ENCODE data around the gene TAS2R8.

TAS2R8 gene

GRCh38 chr12:10810068-10810467 is 3.0 kb upstream of the TAS2R8 start, which contains the start of gene TAS2R9:
TSS of gene TAS2R9 (minus strand) at chr12:10810168. CDS start at chr12:10810075, 93 bp downstream.
- H3K9ac ChIP-seq (ENCODE audit: low read depth, low read length, poor library complexity) = no peak within 1 kb of the TSS
- no peak within 1 kb of the TSS for H4K91ac ChIP-seq (ENCODE audit: low read depth, low read length, poor library complexity)
- no peaks in the 10 kb centered on the region for H3K27me3 ChIP-seq (ENCODE audit: control insufficient read depth in 3 of 3, insufficient read depth in 3 of 3, low read depth in 1 of 3, low read length in 3 of 3)
- no peak within 1 kb of the TSS for H2BK5ac ChIP-seq (ENCODE audit: low read length)
- no peak within 1 kb of the TSS for H2AFZ ChIP-seq (ENCODE audit: low read length)
- H3K4ac ChIP-seq (ENCODE audit: low read length) = no peak within 1 kb of the TSS
- H2BK12ac ChIP-seq (ENCODE audit: low read length) = no peak within 1 kb of the TSS
- no peak within 1 kb of the TSS for H2BK120ac ChIP-seq (ENCODE audit: low read depth, low read length)
- H2AK5ac ChIP-seq (ENCODE audit: low read depth, low read length) = no peak within 1 kb of the TSS
- H2BK15ac ChIP-seq (ENCODE audit: low read length) = no peak within 1 kb of the TSS
- H3K14ac ChIP-seq (ENCODE audit: low read length) = no peak within 1 kb of the TSS
- DNase-seq (ENCODE audit: low spot score) = no peak
- no peak within 1 kb of the TSS for H3K4me3 ChIP-seq (ENCODE audit: low read length in 2 of 2)
- H4K8ac ChIP-seq (ENCODE audit: low read depth, low read length) = no peak within 1 kb of the TSS
- no peak within 1 kb of the TSS for H3K27ac ChIP-seq (replicated peaks; ENCODE audit: low read length)
- no peaks in the 10 kb centered on the region for H3K79me1 ChIP-seq (ENCODE audit: low read depth, low read length)
- no peak within 1 kb of the TSS for H3K23ac ChIP-seq (ENCODE audit: low read depth, low read length, poor library complexity)
- H3K36me3 ChIP-seq (replicated peaks in 1 of 2; ENCODE audit: control insufficient read depth in 2 of 2, insufficient read depth in 2 of 2, low read length in 2 of 2) = no peaks in the 10 kb centered on the region
- no peaks in the 10 kb centered on the region for H3K9me3 ChIP-seq (replicated peaks in 1 of 2; ENCODE audit: control insufficient read depth in 2 of 2, insufficient read depth in 1 of 2, low read depth in 1 of 2, low read length in 2 of 2)
- peaks cover 1 to 4% of the 10 kb centered on the region in 2 donors for H3K4me1 ChIP-seq (ENCODE audit: control insufficient read depth in 2 of 2, insufficient read depth in 1 of 2, low read depth in 1 of 2, low read length in 2 of 2)
- no peak within 1 kb of the TSS for H3K4me2 ChIP-seq (ENCODE audit: insufficient read depth, low read length, poor library complexity, severe bottlenecking)
- H3K18ac ChIP-seq (ENCODE audit: low read length) = no peak within 1 kb of the TSS

DNA sequence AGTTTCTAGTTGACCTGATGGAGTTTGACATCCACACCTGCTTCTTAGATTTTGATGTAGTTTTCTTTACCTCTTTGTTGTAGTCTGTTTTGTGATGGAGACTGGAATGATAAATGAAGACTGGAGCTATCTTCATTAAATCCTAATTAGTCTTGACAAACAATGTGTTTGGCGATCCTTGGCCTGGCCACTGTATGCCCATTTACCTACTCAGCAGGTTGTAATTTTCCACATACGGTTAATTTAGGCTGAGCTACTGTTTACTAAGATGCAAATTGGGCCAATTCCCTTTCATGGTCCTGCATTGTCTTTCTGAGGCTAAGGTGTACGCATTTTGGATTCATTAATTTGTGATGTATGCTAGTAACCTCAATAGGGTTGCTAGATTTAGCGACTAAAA is 4.5 kb downstream of the TAS2R8 start, which contains the start of gene TAS2R7:
Gene TAS2R7, minus strand, starts transcription at position 41 of the 400 bp plus-strand sequence. CDS start 57 bp downstream, outside the sequence.
- Histone ChIP-seq H3K9ac (ENCODE audit: low read depth, low read length, poor library complexity) (no peak within 1 kb of the TSS), H2BK120ac (ENCODE audit: low read depth, low read length) (no peak within 1 kb of the TSS), H3K18ac (ENCODE audit: low read length) (no peak within 1 kb of the TSS), H2BK5ac (ENCODE audit: low read length) (no peak within 1 kb of the TSS), H4K8ac (ENCODE audit: low read depth, low read length) (no peak within 1 kb of the TSS), H3K23ac (ENCODE audit: low read depth, low read length, poor library complexity) (no peak within 1 kb of the TSS), H3K14ac (ENCODE audit: low read length) (no peak within 1 kb of the TSS), H3K9me3 (replicated peaks in 1 of 2; ENCODE audit: control insufficient read depth in 2 of 2, insufficient read depth in 1 of 2, low read depth in 1 of 2, low read length in 2 of 2) (no peaks in the 10 kb centered on the region), H2BK15ac (ENCODE audit: low read length) (no peak within 1 kb of the TSS), H2BK12ac (ENCODE audit: low read length) (no peak within 1 kb of the TSS), H3K4me3 (ENCODE audit: low read length in 2 of 2) (no peak within 1 kb of the TSS), H2AFZ (ENCODE audit: low read length) (no peak within 1 kb of the TSS), H3K4ac (ENCODE audit: low read length) (no peak within 1 kb of the TSS), H3K79me1 (ENCODE audit: low read depth, low read length) (no peaks in the 10 kb centered on the region), H3K4me2 (ENCODE audit: insufficient read depth, low read length, poor library complexity, severe bottlenecking) (no peak within 1 kb of the TSS), H2AK5ac (ENCODE audit: low read depth, low read length) (no peak within 1 kb of the TSS), H3K27me3 (ENCODE audit: control insufficient read depth in 3 of 3, insufficient read depth in 3 of 3, low read depth in 1 of 3, low read length in 3 of 3) (no peaks in the 10 kb centered on the region), H3K36me3 (replicated peaks in 1 of 2; ENCODE audit: control insufficient read depth in 2 of 2, insufficient read depth in 2 of 2, low read length in 2 of 2) (no peaks in the 10 kb centered on the region), H4K91ac (ENCODE audit: low read depth, low read length, poor library complexity) (no peak within 1 kb of the TSS), H3K4me1 (ENCODE audit: control insufficient read depth in 2 of 2, insufficient read depth in 1 of 2, low read depth in 1 of 2, low read length in 2 of 2) (peaks cover 0 to 7% of the 10 kb centered on the region in 2 donors), H3K27ac (replicated peaks; ENCODE audit: low read length) (no peak within 1 kb of the TSS)
- no CpG with 5 or more reads among the region's 4 CpGs for WGBS, 2 donors (ENCODE audit: extremely low coverage in 2 of 2, insufficient read length in 2 of 2, insufficient replicate concordance in 1 of 2)
- DNase-seq (ENCODE audit: low spot score) = peak; percentile 5

- Histone ChIP-seq H3K4me1 (ENCODE audit: control insufficient read depth in 2 of 2, insufficient read depth in 1 of 2, low read depth in 1 of 2, low read length in 2 of 2) (peaks cover 0 to 7% of the 10 kb centered on the region in 2 donors), H3K23ac (ENCODE audit: low read depth, low read length, poor library complexity) (no peak overlapping the region), H3K14ac (ENCODE audit: low read length) (no peak overlapping the region), H2BK15ac (ENCODE audit: low read length) (no peak overlapping the region), H3K9me3 (replicated peaks in 1 of 2; ENCODE audit: control insufficient read depth in 2 of 2, insufficient read depth in 1 of 2, low read depth in 1 of 2, low read length in 2 of 2) (no peaks in the 10 kb centered on the region), H3K4me2 (ENCODE audit: insufficient read depth, low read length, poor library complexity, severe bottlenecking) (no peak overlapping the region), H2BK5ac (ENCODE audit: low read length) (no peak overlapping the region), H4K8ac (ENCODE audit: low read depth, low read length) (no peak overlapping the region), H2BK120ac (ENCODE audit: low read depth, low read length) (no peak overlapping the region), H3K9ac (ENCODE audit: low read depth, low read length, poor library complexity) (no peak overlapping the region), H2AK5ac (ENCODE audit: low read depth, low read length) (no peak overlapping the region), H3K27me3 (ENCODE audit: control insufficient read depth in 3 of 3, insufficient read depth in 3 of 3, low read depth in 1 of 3, low read length in 3 of 3) (no peaks in the 10 kb centered on the region), H4K91ac (ENCODE audit: low read depth, low read length, poor library complexity) (no peak overlapping the region), H3K4ac (ENCODE audit: low read length) (no peak overlapping the region), H3K27ac (replicated peaks; ENCODE audit: low read length) (no peak overlapping the region), H2AFZ (ENCODE audit: low read length) (no peak overlapping the region), H3K36me3 (replicated peaks in 1 of 2; ENCODE audit: control insufficient read depth in 2 of 2, insufficient read depth in 2 of 2, low read length in 2 of 2) (no peaks in the 10 kb centered on the region), H3K4me3 (ENCODE audit: low read length in 2 of 2) (no peak overlapping the region), H2BK12ac (ENCODE audit: low read length) (no peak overlapping the region), H3K79me1 (ENCODE audit: low read depth, low read length) (no peaks in the 10 kb centered on the region), H3K18ac (ENCODE audit: low read length) (no peak overlapping the region)
- no CpG with 5 or more reads among the region's 5 CpGs for WGBS, 2 donors (ENCODE audit: extremely low coverage in 2 of 2, insufficient read length in 2 of 2, insufficient replicate concordance in 1 of 2)
- no peak for DNase-seq (ENCODE audit: low spot score)
Measured at GRCh38 chr12:10801741-10802140, 5.3 kb downstream of the TAS2R8 start.

- Histone ChIP-seq H4K8ac (ENCODE audit: low read depth, low read length) (no peak overlapping the region), H4K91ac (ENCODE audit: low read depth, low read length, poor library complexity) (no peak overlapping the region), H3K4ac (ENCODE audit: low read length) (no peak overlapping the region), H2AFZ (ENCODE audit: low read length) (no peak overlapping the region), H3K14ac (ENCODE audit: low read length) (no peak overlapping the region), H2BK15ac (ENCODE audit: low read length) (no peak overlapping the region), H3K27ac (replicated peaks; ENCODE audit: low read length) (no peak overlapping the region), H3K23ac (ENCODE audit: low read depth, low read length, poor library complexity) (no peak overlapping the region), H3K4me1 (ENCODE audit: control insufficient read depth in 2 of 2, insufficient read depth in 1 of 2, low read depth in 1 of 2, low read length in 2 of 2) (no peaks in the 10 kb centered on the region), H2BK5ac (ENCODE audit: low read length) (no peak overlapping the region), H2BK12ac (ENCODE audit: low read length) (no peak overlapping the region), H3K9ac (ENCODE audit: low read depth, low read length, poor library complexity) (no peak overlapping the region), H3K27me3 (ENCODE audit: control insufficient read depth in 3 of 3, insufficient read depth in 3 of 3, low read depth in 1 of 3, low read length in 3 of 3) (no peaks in the 10 kb centered on the region), H3K4me2 (ENCODE audit: insufficient read depth, low read length, poor library complexity, severe bottlenecking) (no peak overlapping the region), H3K79me1 (ENCODE audit: low read depth, low read length) (no peaks in the 10 kb centered on the region), H2AK5ac (ENCODE audit: low read depth, low read length) (no peak overlapping the region), H3K9me3 (replicated peaks in 1 of 2; ENCODE audit: control insufficient read depth in 2 of 2, insufficient read depth in 1 of 2, low read depth in 1 of 2, low read length in 2 of 2) (no peaks in the 10 kb centered on the region), H3K4me3 (ENCODE audit: low read length in 2 of 2) (no peak overlapping the region), H3K36me3 (replicated peaks in 1 of 2; ENCODE audit: control insufficient read depth in 2 of 2, insufficient read depth in 2 of 2, low read length in 2 of 2) (no peaks in the 10 kb centered on the region), H2BK120ac (ENCODE audit: low read depth, low read length) (no peak overlapping the region), H3K18ac (ENCODE audit: low read length) (no peak overlapping the region)
- DNase-seq (ENCODE audit: low spot score) = no peak
- no CpG with 5 or more reads among the region's 2 CpGs for WGBS, 2 donors (ENCODE audit: extremely low coverage in 2 of 2, insufficient read length in 2 of 2, insufficient replicate concordance in 1 of 2)
Measured at GRCh38 chr12:10794222-10794621, 12.9 kb downstream of the TAS2R8 start.

Data from neuronal stem cell (in vitro differentiated cells).